ENCODE measurements around the gene SHISA6.

SHISA6 gene

DNA sequence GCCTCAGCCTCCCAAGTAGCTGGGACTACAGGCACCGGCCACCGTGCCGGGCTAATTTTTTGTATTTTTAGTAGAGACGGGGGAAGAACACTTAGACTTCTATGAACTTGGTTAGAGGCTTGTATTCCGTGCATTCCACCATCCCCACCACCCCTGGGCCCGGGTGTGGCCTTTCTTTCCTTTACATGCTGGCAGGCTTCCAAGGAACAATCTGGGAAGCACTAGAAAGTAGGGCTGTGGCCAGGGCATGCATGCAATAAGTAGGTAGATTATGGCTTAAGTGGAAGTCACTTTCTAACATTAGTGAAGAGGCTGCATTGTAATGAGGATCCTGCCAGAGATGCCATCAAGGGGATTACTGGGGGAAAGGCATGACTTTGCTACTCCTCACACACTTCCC, 171.6 kb downstream of the SHISA6 start:
- DNase-seq (ENCODE audit: low read depth), result no peak
- TF ChIP-seq CTCF (conservative IDR thresholded peaks at IDR 0.05; ENCODE audit: low read depth, low read length), result no peak
- no peak overlapping the region for H3K4me3 ChIP-seq (ENCODE audit: low read length)

GRCh38 chr17:11418342-11418741, 177.3 kb downstream of the SHISA6 start:
- H3K4me3 ChIP-seq (ENCODE audit: low read length), result no peak overlapping the region
- no peak for TF ChIP-seq CTCF (conservative IDR thresholded peaks at IDR 0.05; ENCODE audit: low read depth, low read length)
- no peak for DNase-seq (ENCODE audit: low read depth)

GRCh38 chr17:11430751-11431150, 189.7 kb downstream of the SHISA6 start:
- no peak for TF ChIP-seq CTCF (conservative IDR thresholded peaks at IDR 0.05; ENCODE audit: low read depth, low read length)
- no peak overlapping the region for H3K4me3 ChIP-seq (ENCODE audit: low read length)
- no peak for DNase-seq (ENCODE audit: low read depth)

GRCh38 chr17:11438673-11439072, 197.7 kb downstream of the SHISA6 start:
- no peak overlapping the region for H3K4me3 ChIP-seq (ENCODE audit: low read length)
- TF ChIP-seq CTCF (conservative IDR thresholded peaks at IDR 0.05; ENCODE audit: low read depth, low read length), result no peak
- no peak for DNase-seq (ENCODE audit: low read depth)

DNA sequence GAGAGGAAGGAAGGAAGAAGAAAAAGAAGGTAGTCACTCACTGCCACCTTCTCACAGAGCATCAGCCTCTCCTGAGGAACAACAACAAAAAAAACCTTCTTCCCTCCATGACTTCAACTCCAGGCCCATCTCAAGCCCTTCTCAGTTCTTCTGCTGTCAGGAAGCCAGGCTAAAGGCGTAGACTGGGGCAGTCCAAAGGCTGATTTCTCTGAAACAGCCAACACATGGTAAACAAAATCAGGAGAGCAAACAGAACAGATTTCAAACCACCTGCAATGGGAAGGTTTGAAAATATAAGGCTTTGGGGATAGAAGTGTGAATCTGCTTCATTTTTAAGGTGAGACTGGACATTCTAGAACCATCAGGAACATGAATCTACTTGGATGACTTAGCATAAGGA, 200.0 kb downstream of the SHISA6 start:
- no peak for DNase-seq (ENCODE audit: low read depth)
- no peak overlapping the region for H3K4me3 ChIP-seq (ENCODE audit: low read length)
- TF ChIP-seq CTCF (conservative IDR thresholded peaks at IDR 0.05; ENCODE audit: low read depth, low read length), result no peak

DNA sequence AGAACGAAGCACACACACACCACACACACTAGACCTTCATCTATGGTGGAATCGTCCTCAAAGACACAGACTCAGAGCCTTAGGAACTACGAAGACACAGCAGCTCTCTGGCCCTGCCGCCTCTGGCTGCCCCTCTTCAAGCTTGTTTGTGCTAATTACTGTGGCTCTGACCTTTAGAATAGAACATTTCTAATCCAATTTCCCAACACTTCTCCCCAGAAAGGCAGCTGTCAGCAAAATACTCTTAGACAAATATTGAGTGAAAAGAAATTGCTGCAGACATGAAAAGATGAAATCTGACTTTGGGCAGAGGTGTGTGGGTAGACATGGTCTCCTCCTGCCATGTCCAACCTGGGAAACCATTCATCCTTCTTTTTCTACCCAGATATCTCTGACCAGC, 205.3 kb downstream of the SHISA6 start:
- TF ChIP-seq CTCF (conservative IDR thresholded peaks at IDR 0.05; ENCODE audit: low read depth, low read length), result no peak
- no peak for DNase-seq (ENCODE audit: low read depth)

GRCh38 chr17:11454096-11454495, 213.1 kb downstream of the SHISA6 start:
- H3K4me3 ChIP-seq (ENCODE audit: low read length), result no peak overlapping the region
- no peak for TF ChIP-seq CTCF (conservative IDR thresholded peaks at IDR 0.05; ENCODE audit: low read depth, low read length)
- no peak for DNase-seq (ENCODE audit: low read depth)

More for the DNA sequence above, 205.3 kb downstream of the SHISA6 start:
- H3K4me3 ChIP-seq (ENCODE audit: low read length), result no peak overlapping the region
